Calu3 (cell line): ENCODE data around the gene FLYWCH1. TPM values are rescaled to one million over a fixed set of nuclear protein-coding genes. Genes with fewer than 3 reads are reported as not detected.

Experiments used
- Bru-seq: library from RNA; stranded (reverse); fragments of 400-500 nt; gene quantifications from one replicate; lab custom pipeline; 2021; lab: Mats Ljungman, UMichigan
- BruChase-seq, 2 experiments: library from RNA; stranded (reverse); fragments of 400-500 nt; gene quantifications; one replicate each; lab custom pipeline; 2021; lab: Mats Ljungman, UMichigan
- BruUV-seq: library from RNA; stranded (reverse); fragments of 400-500 nt; replicated peaks from 2 replicates; lab custom pipeline; 2021; lab: Mats Ljungman, UMichigan
- CTCF ChIA-PET: fragments of 300-600 bp; sonication (Branson Sonifier 250); formaldehyde crosslinking; loops from one replicate; lab custom pipeline; 2022; ENCODE audit warnings: antibody characterized with exemption; lab: Charles Lee
- DNase-seq: peaks from one replicate; pipeline ENCODE4 v3.0.0; 2022
- H3K27ac Mint-ChIP-seq: one replicate; pipeline ENCODE4 v1.8.0; 2022; ENCODE audit warnings: mixed read lengths; ENCODE audit not compliant: unreplicated experiment
- H3K27me3 Mint-ChIP-seq: one replicate; pipeline ENCODE4 v1.8.0; 2022; ENCODE audit warnings: mixed read lengths; ENCODE audit not compliant: unreplicated experiment
- H3K36me3 Mint-ChIP-seq: one replicate; pipeline ENCODE4 v1.8.0; 2022; ENCODE audit warnings: mild to moderate bottlenecking, moderate library complexity, mixed read lengths; ENCODE audit not compliant: insufficient read depth, unreplicated experiment
- H3K4me1 Mint-ChIP-seq: one replicate; pipeline ENCODE4 v1.8.0; 2022; ENCODE audit warnings: mild to moderate bottlenecking, low read depth, mixed read lengths; ENCODE audit not compliant: unreplicated experiment
- H3K4me3 Mint-ChIP-seq: one replicate; pipeline ENCODE4 v1.8.0; 2022; ENCODE audit warnings: mild to moderate bottlenecking, low read depth, moderate library complexity, mixed read lengths; ENCODE audit not compliant: unreplicated experiment
- H3K9me3 Mint-ChIP-seq: one replicate; pipeline ENCODE4 v1.8.0; 2022; ENCODE audit warnings: low read depth, mixed read lengths; ENCODE audit not compliant: unreplicated experiment
- intact Hi-C: fragments of 100-400 bp; cut with micrococcal nuclease; formaldehyde crosslinking; loops from one replicate; pipeline ENCODE4 v1.10.0; 2022; ENCODE audit not compliant: unreplicated experiment
- long read RNA-seq: library from polyadenylated mRNA; stranded (forward); transcript quantifications from one replicate; pipeline ENCODE4 v2.0.0, GENCODE V29; 2022
- total RNA-seq: library from RNA; stranded (reverse); gene quantifications from 2 replicates; pipeline ENCODE4 v1.2.3, GENCODE V29; 2022
- TF ChIP-seq, protein P1 (sequence below): fragments of 200-600 bp; IDR thresholded peaks from one replicate; pipeline ENCODE4 v1.8.0; 2022; ENCODE audit warnings: antibody characterized with exemption; ENCODE audit not compliant: unreplicated experiment

FLYWCH1 gene, protein sequence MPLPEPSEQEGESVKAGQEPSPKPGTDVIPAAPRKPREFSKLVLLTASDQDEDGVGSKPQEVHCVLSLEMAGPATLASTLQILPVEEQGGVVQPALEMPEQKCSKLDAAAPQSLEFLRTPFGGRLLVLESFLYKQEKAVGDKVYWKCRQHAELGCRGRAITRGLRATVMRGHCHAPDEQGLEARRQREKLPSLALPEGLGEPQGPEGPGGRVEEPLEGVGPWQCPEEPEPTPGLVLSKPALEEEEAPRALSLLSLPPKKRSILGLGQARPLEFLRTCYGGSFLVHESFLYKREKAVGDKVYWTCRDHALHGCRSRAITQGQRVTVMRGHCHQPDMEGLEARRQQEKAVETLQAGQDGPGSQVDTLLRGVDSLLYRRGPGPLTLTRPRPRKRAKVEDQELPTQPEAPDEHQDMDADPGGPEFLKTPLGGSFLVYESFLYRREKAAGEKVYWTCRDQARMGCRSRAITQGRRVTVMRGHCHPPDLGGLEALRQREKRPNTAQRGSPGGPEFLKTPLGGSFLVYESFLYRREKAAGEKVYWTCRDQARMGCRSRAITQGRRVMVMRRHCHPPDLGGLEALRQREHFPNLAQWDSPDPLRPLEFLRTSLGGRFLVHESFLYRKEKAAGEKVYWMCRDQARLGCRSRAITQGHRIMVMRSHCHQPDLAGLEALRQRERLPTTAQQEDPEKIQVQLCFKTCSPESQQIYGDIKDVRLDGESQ
- total RNA-seq (34.8 and 36.8 TPM in 2 replicates), Bru-seq, nascent RNA (percentile 47 among the genes with signal in this experiment), BruChase-seq, experiment 1, labeled RNA remaining after a 6-hour chase (percentile 55 among the genes with signal in this experiment), BruChase-seq, experiment 2, labeled RNA remaining after a 2-hour chase (percentile 54 among the genes with signal in this experiment)
- long read RNA-seq, full-length matches to known transcripts: 14 of 26 reads
- long read RNA-seq, partial matches to known transcripts: 8 of 26 reads
- long read RNA-seq, other reads (novel, unspliced or antisense): 4 of 26 reads

DNA sequence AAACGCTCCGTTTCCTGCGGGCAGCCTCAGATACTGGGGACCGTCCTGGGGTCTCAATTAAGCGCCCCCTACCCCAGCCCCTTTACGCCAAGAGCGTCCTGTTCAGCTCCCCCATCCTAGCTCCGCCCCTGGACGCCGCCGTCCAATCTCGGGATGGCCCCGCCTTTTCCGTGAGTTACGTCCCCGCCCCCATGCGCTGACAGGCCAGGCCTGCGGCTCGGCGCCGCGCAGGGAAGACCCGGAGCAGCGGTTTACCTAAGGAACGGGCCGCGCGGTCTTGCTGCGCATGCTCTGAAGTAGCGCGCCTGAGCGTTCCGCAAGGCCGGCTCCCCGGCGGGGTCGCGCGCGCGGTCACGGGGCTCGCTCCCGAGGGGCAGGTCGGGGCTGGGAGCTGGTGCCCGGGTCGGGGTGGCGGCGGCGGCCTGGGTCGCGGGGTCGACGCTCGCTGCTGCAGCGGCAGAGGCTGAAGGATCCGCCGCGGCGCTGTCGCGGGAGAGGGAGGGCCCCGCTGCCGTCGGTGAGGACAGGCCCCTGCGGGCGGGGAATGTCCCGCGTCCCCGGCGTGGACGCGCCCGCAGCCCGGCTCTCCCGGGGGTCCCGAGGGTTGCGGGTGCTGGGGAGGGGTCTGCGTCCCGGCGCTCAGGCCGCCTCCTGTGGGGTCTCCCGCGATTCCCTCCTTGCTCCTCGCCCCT, at the start of gene FLYWCH1:
Gene FLYWCH1, plus strand, starts transcription at position 294 of the 692 bp plus-strand sequence. CDS start 17,755 bp downstream, outside the sequence.
- intact Hi-C loops: no loop called here
- TF ChIP-seq, protein P1, sequence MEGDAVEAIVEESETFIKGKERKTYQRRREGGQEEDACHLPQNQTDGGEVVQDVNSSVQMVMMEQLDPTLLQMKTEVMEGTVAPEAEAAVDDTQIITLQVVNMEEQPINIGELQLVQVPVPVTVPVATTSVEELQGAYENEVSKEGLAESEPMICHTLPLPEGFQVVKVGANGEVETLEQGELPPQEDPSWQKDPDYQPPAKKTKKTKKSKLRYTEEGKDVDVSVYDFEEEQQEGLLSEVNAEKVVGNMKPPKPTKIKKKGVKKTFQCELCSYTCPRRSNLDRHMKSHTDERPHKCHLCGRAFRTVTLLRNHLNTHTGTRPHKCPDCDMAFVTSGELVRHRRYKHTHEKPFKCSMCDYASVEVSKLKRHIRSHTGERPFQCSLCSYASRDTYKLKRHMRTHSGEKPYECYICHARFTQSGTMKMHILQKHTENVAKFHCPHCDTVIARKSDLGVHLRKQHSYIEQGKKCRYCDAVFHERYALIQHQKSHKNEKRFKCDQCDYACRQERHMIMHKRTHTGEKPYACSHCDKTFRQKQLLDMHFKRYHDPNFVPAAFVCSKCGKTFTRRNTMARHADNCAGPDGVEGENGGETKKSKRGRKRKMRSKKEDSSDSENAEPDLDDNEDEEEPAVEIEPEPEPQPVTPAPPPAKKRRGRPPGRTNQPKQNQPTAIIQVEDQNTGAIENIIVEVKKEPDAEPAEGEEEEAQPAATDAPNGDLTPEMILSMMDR: no peak
- Mint-ChIP-seq H3K27ac (peak within 1 kb of the TSS; percentile 71), H3K27me3 (peaks cover 7% of the 10 kb centered on the region), H3K4me3 (peak within 1 kb of the TSS; percentile 89), H3K9me3 (no peaks in the 10 kb centered on the region), H3K4me1 (peaks cover 19% of the 10 kb centered on the region), H3K36me3 (peaks cover 41% of the 10 kb centered on the region)
- CTCF ChIA-PET: interaction anchor here (0.6 to 1.9 kb wide), 6 partner anchors 15 to 1031 kb away, joined by 3 to 9 read pairs (median 6); partner anchors contain the start of gene FLYWCH2
- DNase-seq: peak; percentile 99
- no TSS peak for BruUV-seq

DNA sequence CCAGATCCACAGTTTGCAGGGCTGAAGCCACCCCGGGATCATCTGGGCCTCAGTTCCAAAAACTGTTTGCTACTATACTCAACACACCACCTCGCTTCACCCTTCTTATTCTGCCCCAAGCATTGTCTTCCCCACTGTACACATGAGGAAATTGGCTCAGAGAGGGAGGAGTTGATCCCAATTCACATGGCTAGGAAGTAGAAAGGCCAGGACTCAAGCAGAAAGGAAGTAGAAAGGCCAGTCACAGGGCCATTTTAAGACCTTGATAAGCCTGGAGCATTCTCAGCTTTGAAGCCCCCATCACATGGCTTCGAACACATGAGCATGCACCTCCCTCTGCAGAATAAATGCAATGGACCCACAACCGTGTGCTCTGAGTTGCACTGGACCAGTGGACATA, 46.1 kb upstream of the FLYWCH1 start:
- intact Hi-C loops: no loop called here
- CTCF ChIA-PET: no interaction called here
- H3K9me3 Mint-ChIP-seq: no peaks in the 10 kb centered on the region
- TF ChIP-seq, protein P1: no peak
- peaks cover 8% of the 10 kb centered on the region for H3K4me1 Mint-ChIP-seq
- H3K27ac Mint-ChIP-seq: no peak overlapping the region
- H3K27me3 Mint-ChIP-seq: no peaks in the 10 kb centered on the region
- H3K4me3 Mint-ChIP-seq: no peak overlapping the region
- no peak for DNase-seq
- BruUV-seq: no TSS peak
- peaks cover 19% of the 10 kb centered on the region for H3K36me3 Mint-ChIP-seq

DNA sequence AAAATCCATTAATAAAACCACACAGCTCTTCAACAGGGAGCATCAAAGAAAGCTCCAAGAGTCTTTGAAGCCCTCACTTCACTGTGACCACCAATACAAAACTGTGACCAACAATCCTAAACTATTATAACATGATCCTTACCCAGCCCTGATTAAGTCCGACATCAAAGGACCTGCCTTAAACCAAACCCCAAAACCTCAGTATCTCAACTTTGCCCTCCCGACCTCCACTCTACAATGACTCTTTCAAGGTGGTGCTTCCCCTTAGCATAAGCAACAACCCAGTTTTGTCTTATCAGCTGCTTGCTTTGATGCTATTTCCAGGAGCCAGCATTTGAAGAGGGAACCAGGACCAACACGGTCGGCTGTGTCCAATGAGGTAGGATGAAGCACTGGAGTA, 45.3 kb upstream of the FLYWCH1 start:
- no peak for DNase-seq
- Mint-ChIP-seq H3K27ac (no peak overlapping the region), H3K4me3 (no peak overlapping the region), H3K9me3 (no peaks in the 10 kb centered on the region), H3K36me3 (peaks cover 14% of the 10 kb centered on the region), H3K27me3 (no peaks in the 10 kb centered on the region), H3K4me1 (no peaks in the 10 kb centered on the region)
- no TSS peak for BruUV-seq
- TF ChIP-seq, protein P1: no peak
- CTCF ChIA-PET: no interaction called here
- intact Hi-C loops: no loop called here

DNA sequence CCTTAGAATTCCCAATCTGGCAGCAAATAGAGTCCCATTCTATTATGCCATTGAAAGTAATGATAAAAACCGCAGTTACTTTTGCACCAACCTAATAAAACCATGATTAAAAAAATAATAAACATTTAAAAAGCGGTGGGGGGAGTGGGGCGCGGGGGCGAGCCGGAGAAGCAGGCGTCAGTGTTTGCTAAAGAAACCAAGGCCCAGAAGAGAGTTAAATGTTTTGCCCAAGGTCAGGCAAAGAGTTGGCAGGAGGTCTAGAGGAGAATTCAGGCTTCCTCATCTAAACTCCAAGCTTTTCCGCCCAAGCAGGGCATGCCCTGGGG, 44.1 kb upstream of the FLYWCH1 start:
- Mint-ChIP-seq H3K27ac (peak overlapping the region; percentile 83), H3K27me3 (no peaks in the 10 kb centered on the region), H3K4me3 (peak overlapping the region; percentile 88), H3K9me3 (no peaks in the 10 kb centered on the region), H3K4me1 (no peaks in the 10 kb centered on the region), H3K36me3 (peaks cover 14% of the 10 kb centered on the region)
- TF ChIP-seq, protein P1: no peak
- DNase-seq: no peak
- intact Hi-C loops: no loop called here
- BruUV-seq: TSS peak; percentile 97
- CTCF ChIA-PET: interaction anchor here (0.7 to 2.0 kb wide), 11 partner anchors 9 to 91 kb away, joined by 3 to 64 read pairs (median 3); partner anchors contain the start of genes FLYWCH2 and PRSS22
